ENCODE measurements around the gene MZF1.

DNA sequence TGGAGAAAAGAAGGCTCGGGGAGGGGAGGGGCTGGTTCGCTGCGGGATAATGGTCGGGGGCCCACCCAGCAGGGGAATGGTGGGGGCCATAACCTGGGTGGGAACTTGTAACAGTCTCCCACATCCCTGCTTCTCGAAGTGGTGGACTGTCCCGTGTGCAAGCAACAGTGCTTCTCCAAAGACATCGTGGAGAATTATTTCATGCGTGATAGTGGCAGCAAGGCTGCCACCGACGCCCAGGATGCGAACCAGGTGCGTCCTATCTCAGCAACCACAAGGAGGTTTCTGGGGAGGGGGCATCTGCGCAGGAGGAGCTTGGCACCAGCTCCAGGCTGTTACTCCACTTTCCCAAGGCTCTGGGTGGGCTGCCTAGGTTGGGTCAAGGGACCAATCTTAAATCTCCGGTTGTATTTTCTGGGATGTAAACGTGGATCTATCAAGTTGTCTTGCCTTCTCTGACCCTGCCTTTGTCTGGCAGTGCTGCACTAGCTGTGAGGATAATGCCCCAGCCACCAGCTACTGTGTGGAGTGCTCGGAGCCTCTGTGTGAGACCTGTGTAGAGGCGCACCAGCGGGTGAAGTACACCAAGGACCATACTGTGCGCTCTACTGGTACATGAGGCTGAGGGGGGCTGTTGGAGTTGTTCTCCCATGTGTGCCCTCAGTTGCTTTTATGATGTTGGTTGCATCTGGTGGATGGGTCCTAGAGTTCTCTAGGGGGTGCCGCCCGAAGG, 27.7 kb downstream of the MZF1 start:
- TF ChIP-seq, protein P1, sequence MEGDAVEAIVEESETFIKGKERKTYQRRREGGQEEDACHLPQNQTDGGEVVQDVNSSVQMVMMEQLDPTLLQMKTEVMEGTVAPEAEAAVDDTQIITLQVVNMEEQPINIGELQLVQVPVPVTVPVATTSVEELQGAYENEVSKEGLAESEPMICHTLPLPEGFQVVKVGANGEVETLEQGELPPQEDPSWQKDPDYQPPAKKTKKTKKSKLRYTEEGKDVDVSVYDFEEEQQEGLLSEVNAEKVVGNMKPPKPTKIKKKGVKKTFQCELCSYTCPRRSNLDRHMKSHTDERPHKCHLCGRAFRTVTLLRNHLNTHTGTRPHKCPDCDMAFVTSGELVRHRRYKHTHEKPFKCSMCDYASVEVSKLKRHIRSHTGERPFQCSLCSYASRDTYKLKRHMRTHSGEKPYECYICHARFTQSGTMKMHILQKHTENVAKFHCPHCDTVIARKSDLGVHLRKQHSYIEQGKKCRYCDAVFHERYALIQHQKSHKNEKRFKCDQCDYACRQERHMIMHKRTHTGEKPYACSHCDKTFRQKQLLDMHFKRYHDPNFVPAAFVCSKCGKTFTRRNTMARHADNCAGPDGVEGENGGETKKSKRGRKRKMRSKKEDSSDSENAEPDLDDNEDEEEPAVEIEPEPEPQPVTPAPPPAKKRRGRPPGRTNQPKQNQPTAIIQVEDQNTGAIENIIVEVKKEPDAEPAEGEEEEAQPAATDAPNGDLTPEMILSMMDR (IDR thresholded peaks at IDR 0.05 in 4 of 5, conservative IDR thresholded peaks at IDR 0.05 in 1 of 5), result no peak
- TF ChIP-seq POLR2A (IDR thresholded peaks at IDR 0.05), result no peak

Measured in gastrocnemius medialis (tissue), 4 donors.